EL (cell line): ENCODE results near the gene BFSP1.

ENCODE experiments used
- DNase-seq: peaks from one replicate; pipeline ENCODE4 v3.0.0-alpha.2; 2016

BFSP1 gene

DNA sequence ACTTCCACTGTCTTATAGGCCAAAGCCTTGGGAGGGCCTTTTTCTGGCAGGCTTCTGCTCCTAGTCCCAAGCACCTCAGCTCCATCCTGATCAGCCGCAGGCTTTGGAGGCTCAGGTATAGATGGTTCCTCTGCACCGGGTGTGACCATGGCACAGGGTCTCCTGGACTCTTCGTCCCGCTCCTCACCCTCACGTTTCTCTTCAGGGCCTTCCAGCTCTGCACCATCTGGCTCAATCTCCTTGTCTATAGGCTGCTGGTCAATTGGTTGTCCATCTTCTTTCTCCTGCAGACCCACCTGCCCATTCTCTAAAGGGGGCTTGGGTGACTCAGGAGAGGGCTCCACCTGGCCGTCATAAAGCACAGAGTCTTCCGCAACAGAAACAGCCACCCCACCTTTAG lies 37.0 kb downstream of the BFSP1 start:
- no peak for DNase-seq

DNA sequence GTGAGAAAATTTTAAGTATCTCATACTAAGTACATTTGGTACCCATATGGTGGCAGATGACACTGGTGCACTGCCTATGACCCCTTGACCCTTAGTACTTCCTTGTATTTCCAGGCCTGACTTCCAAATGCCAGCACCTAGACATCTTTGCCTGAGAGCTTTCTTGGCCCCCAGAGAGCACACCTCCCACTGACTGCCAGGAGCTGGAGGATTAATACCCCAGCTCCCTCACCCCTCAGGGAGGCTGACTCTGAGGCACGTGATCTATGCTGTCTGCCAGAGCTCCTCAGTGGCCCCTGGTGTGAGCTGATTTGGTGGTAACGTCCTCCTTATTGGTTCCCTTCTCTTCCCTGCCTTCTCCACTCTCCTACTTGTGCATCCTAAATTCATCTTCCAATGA lies 38.0 kb downstream of the BFSP1 start:
- DNase-seq: no peak

DNA sequence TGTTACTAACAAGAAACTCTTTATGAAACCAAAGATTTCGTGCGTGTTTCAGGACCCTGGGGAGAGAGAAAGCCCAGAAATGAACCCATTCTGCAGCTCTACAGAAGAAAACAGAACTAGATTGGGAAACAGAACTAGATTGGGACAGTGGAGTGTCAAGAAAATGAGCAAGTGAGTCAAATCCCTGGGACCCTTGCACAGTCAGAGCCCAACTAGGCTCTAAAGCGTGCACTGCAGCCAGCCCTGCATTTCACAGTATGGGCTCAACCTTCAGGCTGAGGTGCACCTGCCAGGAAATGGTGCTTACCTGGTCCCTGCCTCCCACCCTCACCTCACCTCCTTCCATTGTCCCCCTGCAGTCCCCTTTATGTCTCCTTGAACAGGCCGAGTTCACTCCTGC lies 39.7 kb downstream of the BFSP1 start:
- no peak for DNase-seq

DNA sequence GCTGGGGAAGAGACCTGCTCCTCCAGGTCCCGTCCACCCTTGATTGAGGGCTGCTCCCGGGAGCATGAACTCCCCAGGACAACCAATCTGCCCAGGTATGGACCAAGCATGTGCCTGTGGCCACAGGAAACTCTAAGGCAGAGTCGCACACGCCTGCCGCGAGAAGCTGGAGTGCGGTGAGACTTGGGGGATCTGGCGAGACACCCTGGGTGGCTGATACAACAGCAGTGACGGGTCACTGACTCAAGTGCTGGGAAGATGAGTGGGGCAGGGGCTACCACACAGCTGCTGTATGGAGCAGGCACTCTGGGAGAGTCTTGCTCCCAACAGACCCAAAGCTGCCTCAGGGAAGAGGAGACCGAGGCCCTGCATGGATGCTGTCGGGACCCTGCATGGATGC lies 40.1 kb downstream of the BFSP1 start:
- DNase-seq: no peak

DNA sequence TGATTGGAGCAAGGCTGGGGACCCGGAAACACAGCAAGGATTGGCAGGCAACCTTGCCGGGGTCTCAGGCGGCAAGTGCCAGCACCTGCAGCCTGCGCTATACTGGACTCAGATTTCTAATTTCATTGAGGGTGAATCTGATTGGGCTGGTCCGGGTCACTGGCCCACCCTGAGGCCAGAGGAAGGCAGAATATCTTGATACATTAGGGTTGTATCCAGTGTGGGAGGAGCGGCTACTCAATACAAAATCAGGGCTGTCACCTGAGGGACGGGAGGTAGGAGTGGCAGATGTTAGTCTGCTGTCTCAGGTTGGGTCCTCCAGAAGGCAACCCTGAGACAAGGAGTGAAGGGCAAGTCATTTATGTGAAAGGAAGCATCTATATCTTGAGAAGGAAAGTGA lies 40.7 kb downstream of the BFSP1 start:
- DNase-seq: no peak

DNA sequence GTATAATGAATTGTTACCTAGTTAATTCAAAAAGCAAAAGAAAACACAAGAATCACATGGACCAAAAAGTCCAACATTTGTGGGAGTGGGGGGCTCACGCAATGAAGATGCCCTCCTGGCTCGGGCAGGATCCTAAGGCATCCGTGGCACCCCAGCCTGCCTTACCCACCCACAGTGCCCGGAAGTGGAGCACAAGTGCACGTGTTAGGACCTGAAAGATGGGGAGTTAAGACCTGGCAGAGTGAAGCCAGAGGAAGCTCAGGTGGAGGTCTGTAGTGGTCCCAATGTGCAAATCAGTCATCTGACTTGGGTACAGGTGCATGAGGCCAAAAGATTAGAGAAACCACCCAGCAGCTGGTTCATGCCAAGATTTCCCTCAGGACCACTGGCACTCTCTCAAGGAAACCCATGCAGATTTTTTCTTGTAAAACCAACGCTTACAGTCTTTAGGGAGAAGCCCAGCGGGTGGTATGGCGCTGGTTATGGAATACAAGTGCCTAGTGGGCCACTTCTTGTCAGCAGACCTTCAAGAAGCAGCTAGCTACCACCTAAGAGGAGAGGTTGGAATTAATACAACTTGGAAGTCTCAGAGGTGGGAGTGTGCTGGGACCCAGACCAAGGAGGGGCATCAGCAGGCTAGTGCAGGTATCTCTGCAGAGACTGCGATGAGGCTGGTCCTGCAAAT lies 42.1 kb downstream of the BFSP1 start:
- no peak for DNase-seq

DNA sequence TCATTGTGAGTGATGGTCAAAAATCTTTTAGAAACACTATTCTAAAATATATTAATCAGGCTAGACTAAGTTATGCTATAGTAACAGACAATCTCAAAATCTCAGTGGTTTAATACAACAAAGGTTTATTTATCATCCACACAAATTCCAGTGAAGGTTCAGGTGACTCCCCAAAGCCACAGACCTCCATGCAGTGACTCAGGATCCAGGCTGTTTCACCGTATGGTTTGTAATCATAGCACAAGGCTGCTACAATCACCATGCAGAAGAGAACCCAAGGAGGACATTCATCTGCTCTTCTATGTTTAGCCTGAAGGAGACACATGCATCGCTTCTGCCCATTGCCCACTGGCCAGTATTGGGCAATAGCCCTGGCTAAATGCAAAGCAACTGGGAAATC lies 46.2 kb downstream of the BFSP1 start:
- no peak for DNase-seq

DNA sequence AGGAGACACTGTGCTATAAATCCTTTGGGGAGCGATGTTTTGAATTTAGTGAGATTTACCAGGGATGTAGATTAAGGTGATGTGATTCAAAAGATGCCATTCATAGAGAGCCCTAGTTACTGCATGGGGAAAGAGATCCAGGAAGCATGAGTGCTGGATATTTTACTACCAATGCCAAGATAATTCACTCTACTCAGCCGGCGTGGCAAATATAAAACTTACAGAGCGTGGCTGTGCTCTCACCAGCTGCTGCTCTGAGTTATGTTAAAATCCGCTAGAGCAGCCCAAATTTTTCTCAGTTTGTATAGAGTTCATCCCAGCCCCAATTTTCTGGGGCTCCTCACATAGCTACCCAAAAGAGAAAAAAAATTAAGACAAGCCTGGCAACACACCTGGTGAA lies 48.6 kb downstream of the BFSP1 start:
- no peak for DNase-seq

DNA sequence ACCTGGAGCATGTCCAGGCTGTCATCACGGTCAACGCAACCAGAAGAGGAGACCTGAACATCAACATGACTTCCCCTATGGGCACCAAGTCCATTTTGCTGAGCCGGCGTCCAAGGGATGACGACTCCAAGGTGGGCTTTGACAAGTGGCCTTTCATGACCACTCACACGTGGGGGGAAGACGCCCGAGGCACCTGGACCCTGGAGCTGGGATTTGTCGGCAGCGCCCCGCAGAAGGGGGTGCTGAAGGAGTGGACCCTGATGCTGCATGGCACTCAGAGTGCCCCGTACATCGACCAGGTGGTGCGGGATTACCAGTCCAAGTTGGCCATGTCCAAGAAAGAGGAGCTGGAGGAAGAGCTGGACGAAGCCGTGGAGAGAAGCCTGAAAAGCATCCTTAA lies 49.5 kb downstream of the BFSP1 start:
- no peak for DNase-seq

DNA sequence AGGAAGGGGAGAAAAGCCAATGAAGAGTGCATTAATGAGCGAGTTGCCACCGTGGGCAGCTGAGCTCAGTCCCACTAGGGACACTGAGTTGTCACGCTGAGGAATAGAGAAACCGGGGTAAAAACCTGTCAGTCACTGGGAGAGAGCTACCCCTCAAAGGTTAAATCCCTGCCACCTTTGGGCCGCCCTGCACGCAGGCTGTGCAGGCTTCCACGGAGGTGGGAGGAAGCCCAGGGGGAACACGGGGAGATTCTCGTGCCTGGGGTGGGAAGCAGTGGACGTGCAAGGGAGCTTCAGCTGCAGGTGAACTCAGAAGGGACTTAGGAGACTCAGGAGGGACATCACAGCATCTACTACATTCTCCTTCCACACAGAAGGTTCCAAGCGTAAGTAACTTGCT lies 50.5 kb downstream of the BFSP1 start:
- no peak for DNase-seq

DNA sequence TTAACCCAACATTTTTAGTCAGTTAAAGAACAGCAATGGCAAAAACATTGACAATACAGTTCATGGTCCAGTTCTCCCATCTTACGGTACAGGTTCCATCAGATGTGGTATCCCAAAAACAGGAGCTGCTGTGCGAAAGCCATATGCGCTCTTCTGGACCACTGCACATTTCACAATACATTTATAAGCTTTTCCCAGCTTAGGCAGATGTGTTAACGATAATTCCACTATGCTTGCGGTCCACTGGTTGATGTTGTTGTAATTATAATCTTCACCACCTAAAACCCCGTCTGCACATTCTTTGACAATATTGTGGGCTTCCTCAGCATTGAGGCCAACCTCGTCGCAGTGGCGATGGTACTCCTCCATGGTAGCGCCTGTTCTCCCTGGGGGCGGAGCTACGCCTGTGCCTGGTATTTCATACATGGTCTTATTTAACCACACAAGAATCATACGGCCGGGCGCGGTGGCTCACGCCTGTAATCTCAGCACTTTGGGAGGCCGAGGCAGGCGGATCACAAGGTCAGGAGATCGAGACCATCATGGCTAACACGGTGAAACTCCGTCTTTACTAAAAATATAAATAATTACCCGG lies 52.0 kb downstream of the BFSP1 start:
- DNase-seq: no peak

DNA sequence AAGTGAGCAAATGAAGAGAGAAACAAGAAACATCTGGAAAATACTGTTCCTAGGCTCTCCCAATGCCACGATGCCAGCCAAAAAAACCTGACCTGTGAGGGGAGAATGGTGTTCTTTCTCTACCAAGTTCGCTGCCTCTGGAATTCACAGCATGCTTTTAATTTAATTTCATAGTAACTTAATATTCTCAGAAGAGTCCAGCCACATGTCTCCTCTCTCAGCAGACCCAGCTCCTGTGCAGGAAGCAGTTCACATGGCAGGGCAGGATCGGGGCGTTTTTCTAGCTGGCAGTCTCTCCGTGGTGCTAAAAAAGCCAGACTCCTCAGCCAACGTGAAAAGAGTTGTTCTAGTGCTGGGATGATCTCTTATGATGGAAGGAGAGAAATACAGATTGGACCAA lies 57.5 kb downstream of the BFSP1 start:
- DNase-seq: no peak

DNA sequence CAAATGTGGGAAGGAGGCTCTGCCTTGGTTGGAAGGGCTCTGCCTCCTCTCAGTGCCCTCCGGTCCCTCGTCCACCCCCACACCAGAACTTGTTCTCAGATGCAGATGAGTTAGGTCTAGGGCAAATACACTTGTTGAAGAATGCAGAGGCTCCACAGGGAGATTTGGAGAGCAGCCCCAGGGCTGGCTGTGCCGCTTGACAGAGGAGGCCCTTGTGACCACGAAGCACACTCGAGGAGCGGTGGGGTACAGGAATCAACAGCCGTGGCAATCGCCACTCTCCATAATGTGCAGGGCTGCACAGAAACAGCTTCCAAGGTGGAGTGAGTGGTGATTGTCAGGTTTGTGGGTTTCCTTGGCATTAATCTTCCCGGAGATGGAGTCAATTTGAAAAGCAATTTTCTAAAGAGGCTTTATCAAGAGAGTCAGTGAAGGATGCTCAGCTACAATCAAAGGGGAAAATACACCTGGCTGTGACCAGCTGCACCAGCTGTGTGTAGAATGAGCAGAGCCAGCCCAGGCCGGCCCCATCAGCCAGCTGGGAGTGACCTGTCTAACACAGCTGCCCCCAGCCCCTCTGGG lies 59.5 kb downstream of the BFSP1 start:
- no peak for DNase-seq

DNA sequence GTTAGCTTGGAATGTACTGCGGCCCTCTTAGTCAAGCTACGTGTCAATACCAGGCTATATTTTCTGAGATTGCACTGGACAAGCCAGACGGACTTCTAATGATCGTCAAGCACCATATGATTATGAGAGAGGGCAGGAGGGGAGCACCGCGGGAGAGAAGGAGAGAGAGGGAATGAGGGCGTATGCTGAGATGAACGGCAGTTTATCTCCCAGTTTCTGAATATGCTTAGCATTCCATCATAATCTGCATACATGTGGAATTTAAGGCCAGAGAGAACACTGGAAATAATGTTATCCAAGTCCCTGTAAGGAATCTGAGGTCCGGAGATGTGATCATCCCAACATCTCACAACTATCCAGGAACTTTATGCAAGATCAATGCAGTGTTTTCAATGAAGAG lies 60.2 kb downstream of the BFSP1 start:
- no peak for DNase-seq

DNA sequence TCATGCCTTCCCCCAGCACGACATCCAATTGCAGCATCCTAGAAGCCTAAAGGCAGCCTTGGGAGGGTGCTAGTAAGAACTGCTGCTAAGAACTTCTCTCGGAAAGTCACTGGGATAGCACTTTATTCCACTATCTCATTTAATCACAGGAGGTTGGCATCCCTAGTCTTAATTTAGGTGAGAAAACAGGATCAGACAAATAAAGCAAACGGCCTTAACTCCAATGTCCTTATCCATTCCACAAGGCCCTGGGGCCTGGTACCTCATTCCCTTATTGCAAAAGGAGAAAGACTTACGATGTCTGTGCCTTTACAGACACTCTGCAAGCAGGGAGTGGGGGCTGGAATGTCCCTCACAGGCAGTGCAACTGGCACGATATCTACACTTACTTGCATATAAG lies 60.7 kb downstream of the BFSP1 start:
- no peak for DNase-seq

DNA sequence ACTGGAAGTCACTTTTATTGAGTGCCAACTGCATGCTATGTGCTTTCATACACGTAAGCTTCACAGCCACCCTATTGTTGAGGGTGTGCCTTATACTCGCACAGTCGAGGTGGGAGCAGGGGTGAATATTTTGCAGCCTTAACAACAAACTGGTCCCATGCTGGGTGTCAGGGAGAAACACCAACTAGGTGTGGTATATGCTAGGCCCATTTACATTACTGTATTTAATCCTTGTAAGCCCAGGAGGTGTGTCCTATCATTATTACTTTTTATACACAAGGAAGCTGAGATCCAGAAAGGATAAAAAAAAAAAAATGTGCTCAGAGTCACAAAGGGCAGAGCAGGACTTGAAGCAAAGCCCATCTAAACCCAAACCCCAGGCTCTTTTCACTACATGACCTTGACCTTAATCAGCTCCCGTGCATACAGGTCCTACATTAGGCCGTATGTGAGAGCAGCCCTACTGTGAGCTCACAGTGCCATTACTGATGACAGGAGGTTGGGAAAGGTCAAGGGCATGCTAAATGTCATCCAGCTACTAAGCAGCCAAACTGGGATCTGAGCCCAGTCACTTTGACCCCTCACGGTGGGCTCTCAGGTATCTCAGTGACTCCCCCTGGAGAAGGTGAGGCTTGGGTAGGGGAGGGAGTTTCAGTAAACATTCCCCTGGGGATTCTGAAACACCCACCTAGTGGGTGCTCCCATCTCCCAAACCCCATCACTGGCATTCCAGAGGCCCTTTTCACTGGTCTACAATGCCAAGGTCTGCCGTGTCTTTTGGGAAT lies 61.7 kb downstream of the BFSP1 start:
- no peak for DNase-seq

DNA sequence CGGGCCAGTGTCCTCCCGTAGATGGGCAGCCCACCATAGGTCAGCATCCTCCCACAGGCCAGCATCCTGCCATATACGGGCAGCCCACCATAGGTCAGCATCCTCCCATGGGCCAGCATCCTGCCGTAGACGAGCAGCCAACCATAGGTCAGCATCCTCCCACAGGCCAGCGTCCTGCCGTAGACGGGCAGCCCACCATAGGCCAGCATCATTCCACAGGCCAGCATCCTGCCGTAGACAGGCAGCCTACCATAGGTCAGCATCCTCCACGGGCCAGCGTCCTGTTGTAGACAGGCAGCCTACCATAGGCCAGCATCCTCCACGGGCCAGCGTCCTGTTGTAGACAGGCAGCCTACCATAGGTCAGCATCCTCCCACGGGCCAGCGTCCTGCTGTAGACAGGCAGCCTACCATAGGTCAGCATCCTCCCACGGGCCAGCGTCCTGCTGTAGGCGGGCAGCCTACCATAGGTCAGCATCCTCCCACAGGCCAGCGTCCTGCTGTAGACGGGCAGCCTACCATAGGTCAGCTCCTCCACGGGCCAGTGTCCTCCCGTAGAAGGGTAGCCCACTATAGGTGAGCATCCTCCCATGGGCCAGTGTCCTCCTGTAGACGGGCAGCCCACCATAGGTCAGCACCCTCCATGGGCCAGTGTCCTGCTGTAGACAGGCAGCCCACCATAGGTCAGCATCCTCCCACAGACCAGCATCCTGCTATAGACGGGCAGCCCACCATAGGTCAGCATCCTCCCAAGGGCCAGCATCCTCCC lies 62.9 kb downstream of the BFSP1 start:
- no peak for DNase-seq

DNA sequence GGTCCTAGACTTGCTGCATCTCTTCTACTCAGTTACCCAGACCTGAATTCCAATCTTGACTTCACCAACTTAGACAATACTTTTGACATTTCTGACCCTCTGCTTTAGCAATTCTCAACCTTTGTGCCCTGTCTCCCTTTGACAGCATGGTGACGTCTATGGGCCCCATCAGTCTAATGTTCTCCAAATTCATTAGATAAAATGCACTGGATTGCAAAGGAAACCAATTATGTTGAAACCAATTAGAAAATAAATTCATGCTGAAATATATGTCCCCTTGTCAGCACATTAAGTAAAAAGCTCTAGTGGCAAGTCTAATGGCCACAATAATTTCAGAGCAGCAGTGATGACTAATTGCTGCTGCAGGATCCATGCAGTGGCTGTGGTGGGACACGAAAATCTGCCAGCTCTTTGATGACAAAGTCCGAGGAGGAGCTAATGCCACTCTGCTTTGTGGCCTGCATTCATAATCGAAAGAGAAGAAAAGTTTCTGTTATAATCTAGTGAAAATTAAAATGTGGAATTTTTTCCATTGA lies 64.0 kb downstream of the BFSP1 start:
- no peak for DNase-seq

DNA sequence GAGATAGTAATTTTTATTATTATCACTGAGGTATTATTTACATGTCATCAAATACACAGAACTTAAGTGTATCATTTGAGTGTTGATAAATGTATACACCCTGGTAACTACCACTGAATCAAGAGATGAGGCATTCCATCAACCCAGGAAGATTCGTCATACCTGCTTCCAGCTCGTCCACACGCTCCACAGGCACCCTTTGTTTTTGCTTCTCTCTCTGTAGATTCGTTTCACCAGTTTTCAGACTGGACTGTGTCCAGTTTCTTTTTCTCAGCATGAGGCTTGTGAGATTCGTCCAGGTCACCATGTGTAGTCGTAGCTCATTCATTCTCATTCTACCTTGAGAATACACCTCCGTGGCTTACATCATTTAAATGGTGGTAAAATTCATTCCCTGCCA lies 64.5 kb downstream of the BFSP1 start:
- DNase-seq: no peak

DNA sequence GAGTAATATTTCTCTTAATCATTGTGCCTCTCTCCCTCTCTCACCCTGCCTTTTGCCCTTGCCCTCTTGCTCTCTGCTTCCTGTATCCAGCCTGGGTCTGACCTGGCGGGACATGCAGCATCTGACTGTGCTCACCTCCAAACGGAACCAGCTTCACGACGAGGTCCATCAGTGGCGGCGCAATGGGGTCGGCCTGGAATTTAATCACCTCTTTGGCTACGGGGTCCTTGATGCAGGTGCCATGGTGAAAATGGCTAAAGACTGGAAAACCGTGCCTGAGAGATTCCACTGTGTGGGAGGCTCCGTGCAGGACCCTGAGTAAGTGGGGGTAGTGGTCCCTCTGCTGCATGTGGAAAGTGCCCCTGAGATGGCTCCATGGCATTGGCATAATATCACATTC lies 65.9 kb downstream of the BFSP1 start:
- DNase-seq: no peak

DNA sequence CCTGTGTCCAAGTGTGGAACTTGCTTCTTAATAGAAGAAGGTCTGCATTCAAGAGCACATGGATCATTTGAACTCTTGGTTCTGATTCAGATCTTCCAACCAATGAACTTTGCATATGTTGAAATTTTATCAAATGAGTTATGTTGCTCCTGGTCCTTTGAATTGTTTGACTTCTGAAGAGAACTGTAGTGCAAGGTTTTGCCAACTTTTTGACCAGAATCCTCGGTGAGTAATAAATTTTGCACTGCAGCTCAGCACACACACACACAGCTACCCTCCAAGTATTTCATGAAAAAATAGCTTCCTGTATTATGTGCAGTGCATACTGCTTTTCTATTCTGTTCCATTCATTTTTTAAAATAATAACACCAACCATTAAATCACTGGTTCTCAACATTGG lies 67.5 kb downstream of the BFSP1 start:
- no peak for DNase-seq

DNA sequence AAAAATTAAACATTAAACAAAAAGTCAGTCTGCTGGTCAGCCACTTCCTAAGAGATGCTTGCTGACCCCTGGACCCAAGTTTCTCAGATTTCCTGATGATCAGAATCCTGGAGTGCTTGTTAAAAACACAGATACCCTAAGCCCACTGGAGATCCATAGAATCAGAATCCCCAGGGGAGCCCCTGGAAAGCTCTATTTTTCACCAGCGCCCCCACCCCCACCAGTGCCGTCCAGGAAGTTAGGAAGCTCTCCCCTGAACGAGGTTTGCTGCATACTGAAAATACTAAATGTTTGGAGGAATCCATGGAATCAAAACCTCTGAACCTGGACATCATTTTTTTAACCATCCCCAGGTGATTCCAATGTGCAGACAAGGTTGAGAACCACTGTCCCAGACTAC lies 69.2 kb downstream of the BFSP1 start:
- no peak for DNase-seq

DNA sequence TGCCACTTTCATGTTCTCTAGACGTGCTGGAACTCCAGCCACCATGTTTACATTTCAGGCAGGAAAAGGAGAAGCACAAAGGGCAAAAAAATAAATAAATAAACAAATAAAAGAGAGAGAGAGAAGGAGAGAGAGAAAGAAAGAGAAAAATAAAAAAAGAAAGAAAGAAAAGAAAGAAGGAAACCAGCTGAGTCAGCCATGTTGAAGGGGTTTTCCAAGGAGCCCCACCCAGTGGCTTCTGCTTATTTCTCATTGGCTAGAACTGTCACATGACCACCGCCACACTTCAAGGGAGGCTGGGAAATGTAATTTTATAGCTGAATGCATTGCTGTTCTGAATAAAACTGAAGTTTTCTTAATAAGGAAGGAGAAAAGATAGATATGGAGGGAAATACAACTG lies 71.1 kb downstream of the BFSP1 start:
- no peak for DNase-seq
